Aorta (tissue), 5 donors: Measurements from ENCODE around the gene DACT2. TPM values are rescaled to one million over a fixed set of nuclear protein-coding genes. Genes with fewer than 3 reads are reported as not detected.
"Not testable (repeated sequence)": the region's sequence is repeated elsewhere in the genome, so short reads cannot be mapped to it uniquely, and the experiment has no call there.

ENCODE experiments used
- ATAC-seq: fragments of 200-7000 bp; cut with Tn5 transposase; one replicate; pipeline ENCODE4 v1.9.1; 2022; ENCODE audit warnings: moderate library complexity; ENCODE audit not compliant: low FRiP score
- DNase-seq, 2 donors: peaks; one replicate each; pipeline ENCODE4 v3.0.0-alpha.2; 2020
- H3K27ac ChIP-seq, 2 donors: one replicate each; pipeline ENCODE4 v1.5.1; 2013; ENCODE audit warnings: low read length in 2 of 2, mild to moderate bottlenecking in 2 of 2, moderate library complexity in 2 of 2, control low read depth in 1 of 2, inconsistent platforms in 1 of 2, low read depth in 1 of 2
- H3K27me3 ChIP-seq, 2 donors: one replicate each; pipeline ENCODE4 v1.6.1; 2013; ENCODE audit warnings: control low read depth in 1 of 2, low read length in 1 of 2, mild to moderate bottlenecking in 1 of 2, moderate library complexity in 1 of 2; ENCODE audit not compliant: insufficient read depth in 2 of 2, control insufficient read depth in 1 of 2
- H3K36me3 ChIP-seq, 2 donors: one replicate each; pipeline ENCODE4 v1.6.1; 2013; ENCODE audit warnings: control low read depth in 1 of 2, low read length in 1 of 2, mild to moderate bottlenecking in 1 of 2; ENCODE audit not compliant: insufficient read depth in 2 of 2, control insufficient read depth in 1 of 2
- H3K4me1 ChIP-seq, 2 donors: one replicate each; pipeline ENCODE4 v1.6.1; 2013; ENCODE audit warnings: low read length in 2 of 2, control low read depth in 1 of 2, mild to moderate bottlenecking in 1 of 2, moderate library complexity in 1 of 2; ENCODE audit not compliant: insufficient read depth in 2 of 2, control insufficient read depth in 1 of 2
- H3K4me3 ChIP-seq, 2 donors: one replicate each; pipeline ENCODE4 v1.5.1; 2013; ENCODE audit warnings: low read length in 2 of 2, control low read depth in 1 of 2, mild to moderate bottlenecking in 1 of 2
- H3K9me3 ChIP-seq: one replicate; pipeline ENCODE4 v1.6.1; 2013; ENCODE audit warnings: mild to moderate bottlenecking, low read length; ENCODE audit not compliant: control insufficient read depth
- WGBS, 2 donors: extraction: QIAGEN DNeasy Blood & Tissue Kit; methylation state at CpG; one replicate each; pipeline ENCODE4 v1.1.7; 2013; 5-methylcytosine and 5-hydroxymethylcytosine counted together
- intact Hi-C, 2 donors: fragments of 100-400 bp; cut with DNase I; formaldehyde crosslinking; loops; one replicate each; pipeline versions ENCODE4 v1.14.2 to v1.15.0; 2022
- polyA plus RNA-seq, 2 donors: library from polyadenylated mRNA; stranded (reverse); fragments of 200-250 nt; gene quantifications; one replicate each; pipeline ENCODE4 v1.2.3, GENCODE V29; 2013
- total RNA-seq, 2 donors: library from RNA; stranded (reverse); fragmentation: NEBNext Ultra II Directional; extraction: Animal tissue kit (Norgen Biotek cat#: 25700); gene quantifications; one replicate each; pipeline ENCODE4 v1.2.1, GENCODE V29; 2021
- donor health status: healthy with polysubstance abuse.
- donor health status: Bipolar disorder and iron deficiency.
- donor health status: DM: no; HTN: no; CAD: no.
- donor health status: DM: no; HTN: no; CAD: no.
- donor health status: DM: yes; HTN: yes; CAD: no.

DACT2 gene
- total and polyA plus RNA-seq, 4 donors, result 0.10 to 0.48 (median 0.13) TPM; not detected in 1

- 77 to 81% methylated on average over 13 of the region's 13 CpGs for WGBS, 2 donors
- no peak overlapping the region for H3K4me3 ChIP-seq
- DNase-seq (peak in 1 of 2 donors; percentile 44), ATAC-seq (no peak)
- H3K27ac ChIP-seq, result no peak overlapping the region
- intact Hi-C loops, result no loop called here
- H3K36me3 ChIP-seq, result no peaks in the 10 kb centered on the region
- H3K27me3 ChIP-seq, result no peaks in the 10 kb centered on the region
- H3K9me3 ChIP-seq, result peaks cover 4% of the 10 kb centered on the region
- no peaks in the 10 kb centered on the region for H3K4me1 ChIP-seq
These were observed 44.5 kb upstream of the DACT2 start for GRCh38 chr6:168363811-168364792.

- Histone ChIP-seq H3K4me3 (no peak overlapping the region), H3K9me3 (peaks cover 4% of the 10 kb centered on the region), H3K27me3 (no peaks in the 10 kb centered on the region), H3K4me1 (no peaks in the 10 kb centered on the region), H3K27ac (no peak overlapping the region), H3K36me3 (no peaks in the 10 kb centered on the region)
- WGBS, 2 donors, result 16 to 35% methylated on average over 3 of the region's 3 CpGs
- intact Hi-C loops, result no loop called here
- DNase-seq (no peak), ATAC-seq (no peak)
These were observed 43.7 kb upstream of the DACT2 start for GRCh38 chr6:168363302-168363701.

GRCh38 chr6:168362276-168362990, 42.9 kb upstream of the DACT2 start:
- H3K4me1 ChIP-seq, result no peaks in the 10 kb centered on the region
- peaks cover 4% of the 10 kb centered on the region for H3K9me3 ChIP-seq
- 95 to 97% methylated on average over 10 of the region's 10 CpGs for WGBS, 2 donors
- no peaks in the 10 kb centered on the region for H3K36me3 ChIP-seq
- DNase-seq, result peak in 1 of 2 donors; percentile 64
- H3K27me3 ChIP-seq, result no peaks in the 10 kb centered on the region
- intact Hi-C loops, result no loop called here
- H3K27ac ChIP-seq, result no peak overlapping the region
- no peak for ATAC-seq
- H3K4me3 ChIP-seq, result no peak overlapping the region

GRCh38 chr6:168361766-168362165, 42.2 kb upstream of the DACT2 start:
- peaks cover 4% of the 10 kb centered on the region for H3K9me3 ChIP-seq
- WGBS, 2 donors, result 96 to 97% methylated on average over 9 of the region's 9 CpGs
- no peaks in the 10 kb centered on the region for H3K36me3 ChIP-seq
- no peaks in the 10 kb centered on the region for H3K27me3 ChIP-seq
- no peak for ATAC-seq
- no peak overlapping the region for H3K27ac ChIP-seq
- no peak overlapping the region for H3K4me3 ChIP-seq
- intact Hi-C loops, result no loop called here
- peak in 1 of 2 donors; percentile 55 for DNase-seq
- H3K4me1 ChIP-seq, result no peaks in the 10 kb centered on the region

GRCh38 chr6:168359794-168360193, 40.2 kb upstream of the DACT2 start:
- Histone ChIP-seq H3K4me1 (no peaks in the 10 kb centered on the region), H3K4me3 (no peak overlapping the region), H3K36me3 (no peaks in the 10 kb centered on the region), H3K9me3 (peaks cover 4% of the 10 kb centered on the region), H3K27me3 (no peaks in the 10 kb centered on the region), H3K27ac (no peak overlapping the region)
- WGBS, 2 donors, result 74 to 76% methylated on average over 14 of the region's 14 CpGs
- ATAC-seq, result no peak
- intact Hi-C loops, result loop anchor here in 1 of 2 donors (5.0 kb wide), 1 partner anchor 297 kb away; no protein-coding TSS in a partner anchor
- no peak for DNase-seq

- H3K36me3 ChIP-seq, result no peaks in the 10 kb centered on the region
- ATAC-seq, result no peak
- no peaks in the 10 kb centered on the region for H3K4me1 ChIP-seq
- intact Hi-C loops, result loop anchor here in 1 of 2 donors (5.0 kb wide), 1 partner anchor 297 kb away; no protein-coding TSS in a partner anchor
- H3K4me3 ChIP-seq, result no peak overlapping the region
- peaks cover 4% of the 10 kb centered on the region for H3K9me3 ChIP-seq
- 85 to 97% methylated on average over 13 to 15 of the region's 20 CpGs for WGBS, 2 donors
- H3K27ac ChIP-seq, result no peak overlapping the region
- no peak for DNase-seq
- H3K27me3 ChIP-seq, result no peaks in the 10 kb centered on the region
These were observed 39.4 kb upstream of the DACT2 start for GRCh38 chr6:168358842-168359420.

GRCh38 chr6:168356872-168357271, 37.3 kb upstream of the DACT2 start:
- not testable (repeated sequence) for H3K27me3 ChIP-seq, ATAC-seq, H3K36me3 ChIP-seq, H3K27ac ChIP-seq, H3K4me3 ChIP-seq, DNase-seq, H3K4me1 ChIP-seq, H3K9me3 ChIP-seq
- intact Hi-C loops, result loop anchor here in 1 of 2 donors (5.0 kb wide), 1 partner anchor 295 kb away; no protein-coding TSS in a partner anchor
- WGBS, 2 donors, result 82 to 95% methylated on average over 10 to 14 of the region's 20 CpGs

- Histone ChIP-seq H3K27me3 (no peaks in the 10 kb centered on the region), H3K4me1 (no peaks in the 10 kb centered on the region), H3K4me3 (no peak overlapping the region), H3K36me3 (no peaks in the 10 kb centered on the region), H3K27ac (no peak overlapping the region), H3K9me3 (peaks cover 5% of the 10 kb centered on the region)
- 39 to 44% methylated on average over 28 of the region's 28 CpGs for WGBS, 2 donors
- intact Hi-C loops, result loop anchor here in 1 of 2 donors (5.0 kb wide), 1 partner anchor 294 kb away; no protein-coding TSS in a partner anchor
- DNase-seq (peak in 1 of 2 donors; percentile 84), ATAC-seq (peak; percentile 80)
These were observed 36.3 kb upstream of the DACT2 start for GRCh38 chr6:168355716-168356522.
